ENCODE measurements around the gene DHX15.

DHX15 gene

DNA sequence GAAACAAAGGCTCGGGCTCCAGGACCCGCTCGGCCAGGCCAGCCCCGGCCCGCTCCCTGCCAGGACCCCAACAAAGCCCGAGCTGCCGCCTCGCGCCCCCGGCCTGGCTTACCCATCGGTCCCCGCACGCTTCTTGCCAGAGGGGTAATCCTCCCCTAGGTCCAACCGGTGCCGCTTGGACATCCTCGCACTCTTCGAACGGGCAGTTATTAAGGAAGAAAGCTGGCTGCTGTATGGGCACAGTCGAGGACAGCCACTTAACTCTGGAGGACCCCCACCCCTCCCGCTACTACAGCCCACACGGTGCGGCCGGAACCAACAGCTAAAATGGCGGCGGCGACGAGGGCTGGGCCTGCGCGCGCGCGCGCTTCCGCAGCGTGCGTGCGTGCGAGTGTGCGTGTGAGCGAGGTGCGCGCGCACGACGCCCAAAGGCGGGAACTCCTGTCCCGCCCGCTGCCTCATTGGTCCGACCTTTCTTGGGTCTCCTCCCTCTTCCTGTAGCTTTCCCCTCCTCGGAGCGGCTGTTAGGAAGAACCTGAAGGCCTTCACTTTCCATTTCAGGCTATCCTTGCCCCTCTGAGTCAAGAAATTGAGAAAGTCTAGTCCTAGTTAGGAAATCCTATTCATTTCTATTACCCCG lies at the start of gene DHX15:
Gene DHX15 (minus strand): TSS at position 344 of the 640 bp plus-strand sequence. CDS start 161 bp downstream, at position 183.
- DNase-seq (peak; percentile 89 to 92), ATAC-seq (peak; percentile 94)
- peak within 1 kb of the TSS; percentile 99 for H3K4me3 Mint-ChIP-seq
- peaks cover 40% of the 10 kb centered on the region for H3K4me1 Mint-ChIP-seq
- peak within 1 kb of the TSS; percentile 100 for H3K27ac Mint-ChIP-seq
- H3K27me3 Mint-ChIP-seq: no peaks in the 10 kb centered on the region
- no peaks in the 10 kb centered on the region for H3K9me3 Mint-ChIP-seq

DNA sequence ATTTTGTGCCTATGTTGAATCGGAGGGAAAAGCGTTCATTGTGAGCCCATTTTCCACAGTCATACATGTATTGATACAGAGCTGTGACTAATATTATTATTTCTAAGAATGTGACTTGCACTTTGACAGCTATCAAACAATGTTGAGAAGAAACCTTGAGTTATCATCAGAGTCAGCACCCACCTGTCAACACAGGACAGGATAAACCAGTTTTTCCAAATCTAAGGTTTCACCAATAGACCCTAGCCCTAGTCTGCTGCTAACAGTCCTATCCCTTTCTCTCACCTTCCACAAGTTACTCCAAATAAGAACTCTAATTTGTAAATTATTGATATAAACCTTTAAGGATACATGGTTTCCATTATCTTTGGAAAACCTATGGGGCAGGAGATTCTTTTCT lies 47.7 kb upstream of the DHX15 start:
- DNase-seq (no peak), ATAC-seq (no peak)
- Mint-ChIP-seq H3K27me3 (peaks cover 24% of the 10 kb centered on the region), H3K9me3 (no peaks in the 10 kb centered on the region), H3K4me3 (no peak overlapping the region), H3K27ac (no peak overlapping the region), H3K4me1 (no peaks in the 10 kb centered on the region)

DNA sequence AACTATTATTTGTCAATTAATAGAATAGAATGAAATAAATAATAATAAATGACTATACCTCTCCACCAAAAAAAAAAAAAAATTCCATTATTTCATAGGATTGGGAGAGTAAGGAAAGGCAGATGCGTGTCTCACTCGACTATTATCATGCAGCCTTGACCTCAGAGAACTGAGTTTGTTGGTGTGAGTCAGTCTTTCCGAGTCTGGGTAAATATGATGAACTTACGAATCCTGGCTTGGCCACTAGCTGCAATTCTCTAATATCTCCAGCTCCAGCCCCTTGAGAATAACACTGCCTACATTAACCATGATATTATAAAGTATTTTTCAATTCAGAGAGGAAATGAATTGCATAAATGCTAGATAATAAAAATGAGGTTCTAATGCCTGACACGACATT lies 46.6 kb upstream of the DHX15 start:
- Mint-ChIP-seq H3K4me1 (no peaks in the 10 kb centered on the region), H3K27ac (no peak overlapping the region), H3K4me3 (no peak overlapping the region), H3K9me3 (no peaks in the 10 kb centered on the region), H3K27me3 (peaks cover 26% of the 10 kb centered on the region)
- ATAC-seq (no peak), DNase-seq (no peak)

DNA sequence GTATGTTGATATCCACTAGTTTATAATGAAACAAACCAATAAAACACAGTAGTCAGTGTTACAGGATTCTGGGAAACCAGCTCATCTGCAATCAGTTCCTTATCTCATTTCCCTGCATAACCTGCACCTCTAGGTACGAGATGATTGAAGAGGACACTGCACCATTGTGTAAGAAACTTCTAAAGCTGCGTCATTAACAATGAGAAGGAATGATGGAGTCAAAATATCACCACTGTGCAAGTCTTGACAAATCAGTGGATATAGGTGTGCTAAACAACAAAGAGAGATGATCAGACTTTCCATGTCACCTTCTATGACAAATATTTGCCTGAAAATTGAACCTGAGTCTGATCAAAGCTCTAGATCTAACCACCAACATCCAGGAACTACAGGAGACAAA lies 40.7 kb upstream of the DHX15 start:
- Mint-ChIP-seq H3K27ac (no peak overlapping the region), H3K27me3 (peaks cover 26% of the 10 kb centered on the region), H3K9me3 (peaks cover 1 to 11% of the 10 kb centered on the region in 2 donors)

DNA sequence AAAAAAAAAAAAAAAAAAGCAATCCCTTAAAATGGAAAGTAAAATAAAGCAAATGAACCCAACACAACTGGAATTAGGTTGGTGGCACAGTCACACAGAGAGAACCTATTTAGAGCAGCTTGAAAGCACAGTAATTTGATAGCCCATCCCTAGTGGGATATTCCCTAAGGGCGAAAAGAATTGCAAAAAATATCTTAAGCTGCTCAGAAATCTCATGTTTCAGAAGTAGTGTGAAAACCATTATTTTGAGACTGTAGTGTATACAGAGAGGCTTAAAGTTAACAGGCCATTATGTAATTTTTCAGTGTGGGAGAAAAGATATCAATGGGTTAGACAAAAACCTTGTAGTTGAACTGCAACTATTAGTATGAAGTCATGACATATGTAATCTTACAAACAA lies 40.0 kb upstream of the DHX15 start:
- ATAC-seq: no peak
- Mint-ChIP-seq H3K27ac (no peak overlapping the region), H3K9me3 (peaks cover 8 to 18% of the 10 kb centered on the region in 2 donors), H3K27me3 (peaks cover 23% of the 10 kb centered on the region), H3K4me1 (no peaks in the 10 kb centered on the region), H3K4me3 (no peak overlapping the region)
- no peak for DNase-seq

More for the DNA sequence above, 40.7 kb upstream of the DHX15 start:
- DNase-seq: no peak
- Mint-ChIP-seq H3K4me3 (no peak overlapping the region), H3K4me1 (no peaks in the 10 kb centered on the region)
- no peak for ATAC-seq

DNA sequence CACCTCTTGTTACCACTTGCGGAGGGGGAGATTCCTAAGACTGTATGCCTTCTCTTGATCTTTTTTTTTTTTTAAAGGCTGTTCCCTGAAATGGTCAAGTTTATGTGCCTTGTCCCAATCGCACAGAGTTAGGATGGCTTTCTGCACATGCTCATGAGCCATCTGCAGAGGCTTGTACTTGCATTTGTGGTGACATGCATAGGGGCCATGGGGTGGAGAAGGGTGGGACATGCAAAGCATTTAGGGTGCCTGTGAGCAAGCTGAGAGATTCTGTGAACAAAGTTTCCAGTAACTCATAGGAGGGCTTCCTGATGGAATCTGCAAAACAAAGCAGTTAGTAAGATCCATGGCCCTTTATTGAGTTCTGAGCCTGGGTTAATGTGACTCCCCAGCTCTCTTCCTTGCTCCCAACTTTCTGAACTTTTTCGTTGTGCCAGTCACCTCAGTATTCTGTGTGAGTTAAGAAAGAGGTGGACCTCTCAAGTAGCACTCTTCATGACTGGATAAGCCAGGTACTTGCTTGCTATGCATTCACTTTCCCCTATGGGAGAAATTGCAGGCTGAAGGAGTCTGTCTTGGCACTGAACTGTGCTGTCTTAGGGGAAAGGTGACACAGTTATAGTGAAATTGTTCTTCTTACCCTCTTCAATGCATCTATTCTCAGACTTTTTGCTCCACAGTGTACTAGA lies 37.9 kb upstream of the DHX15 start:
- ATAC-seq (no peak), DNase-seq (no peak)
- Mint-ChIP-seq H3K27me3 (peaks cover 4% of the 10 kb centered on the region), H3K27ac (no peak overlapping the region), H3K9me3 (peaks cover 11 to 24% of the 10 kb centered on the region in 2 donors), H3K4me3 (no peak overlapping the region), H3K4me1 (no peaks in the 10 kb centered on the region)

DNA sequence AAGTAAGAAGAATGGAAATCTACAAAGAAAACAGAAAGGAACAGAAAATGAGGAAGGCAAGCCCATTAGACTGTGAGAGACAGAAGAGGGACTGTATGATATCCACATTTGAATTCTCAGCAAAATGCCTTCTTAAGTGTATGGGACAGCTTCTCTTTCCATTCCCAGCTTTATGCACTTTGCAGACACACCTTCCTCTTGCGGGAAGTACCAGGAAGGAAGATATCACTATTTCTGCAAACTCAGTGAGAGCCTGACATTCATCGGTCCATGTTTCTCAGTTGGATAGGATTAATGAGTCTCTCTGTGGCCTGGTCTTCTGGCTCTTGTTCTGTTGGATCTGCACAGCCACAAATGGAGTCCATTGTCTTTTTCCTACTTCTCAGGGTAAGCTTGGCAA lies 31.6 kb upstream of the DHX15 start:
- H3K9me3 Mint-ChIP-seq: peaks cover 11 to 20% of the 10 kb centered on the region in 2 donors

DNA sequence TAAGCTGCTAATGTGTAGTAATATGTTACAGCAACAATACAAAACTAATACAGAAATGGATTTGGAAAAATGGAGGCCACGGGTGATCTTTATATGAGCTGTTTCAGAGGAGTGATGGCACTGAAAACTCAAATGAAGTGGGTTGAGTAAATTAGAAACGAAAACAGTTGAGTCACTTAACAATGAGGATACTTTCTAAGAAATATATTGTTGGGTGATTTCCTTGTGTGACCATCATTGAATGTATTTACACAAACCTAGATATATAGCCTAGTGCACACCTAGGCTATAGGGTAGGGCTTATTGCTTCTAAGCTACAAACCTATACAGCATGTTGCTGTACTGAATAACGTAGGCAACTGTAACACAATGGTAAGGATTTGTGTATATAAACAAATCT lies 30.5 kb upstream of the DHX15 start:
- no peak for DNase-seq
- peak; percentile 52 for ATAC-seq
- no peak overlapping the region for H3K27ac Mint-ChIP-seq
- H3K4me3 Mint-ChIP-seq: no peak overlapping the region
- H3K27me3 Mint-ChIP-seq: peaks cover 7% of the 10 kb centered on the region
- peaks cover 8% of the 10 kb centered on the region for H3K4me1 Mint-ChIP-seq
- peaks cover 8 to 11% of the 10 kb centered on the region in 2 donors for H3K9me3 Mint-ChIP-seq

More for the DNA sequence above, 31.6 kb upstream of the DHX15 start:
- DNase-seq (no peak), ATAC-seq (no peak)
- peaks cover 7% of the 10 kb centered on the region for H3K27me3 Mint-ChIP-seq
- H3K27ac Mint-ChIP-seq: peak overlapping the region; percentile 62 to 67
- peaks cover 8% of the 10 kb centered on the region for H3K4me1 Mint-ChIP-seq
- no peak overlapping the region for H3K4me3 Mint-ChIP-seq

DNA sequence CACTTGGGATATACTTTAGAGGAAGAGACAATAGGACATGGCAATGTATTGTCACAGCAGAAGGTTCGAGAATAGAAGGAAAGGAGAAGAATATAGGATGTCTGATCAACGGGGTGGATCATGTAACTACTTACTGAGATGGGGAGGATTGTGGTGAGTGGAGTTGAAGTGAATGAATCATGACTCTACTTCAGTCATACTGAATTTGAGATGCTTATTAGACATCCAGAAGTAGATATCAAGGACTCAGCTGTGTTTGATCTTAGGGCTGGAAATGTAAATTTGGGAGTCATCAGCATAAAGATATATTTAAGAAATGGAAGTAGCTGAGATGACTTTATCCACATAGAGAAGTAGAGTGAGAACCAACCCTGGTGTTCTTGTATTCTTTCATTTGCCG lies 29.1 kb upstream of the DHX15 start:
- ATAC-seq: no peak
- H3K9me3 Mint-ChIP-seq: no peaks in the 10 kb centered on the region

DNA sequence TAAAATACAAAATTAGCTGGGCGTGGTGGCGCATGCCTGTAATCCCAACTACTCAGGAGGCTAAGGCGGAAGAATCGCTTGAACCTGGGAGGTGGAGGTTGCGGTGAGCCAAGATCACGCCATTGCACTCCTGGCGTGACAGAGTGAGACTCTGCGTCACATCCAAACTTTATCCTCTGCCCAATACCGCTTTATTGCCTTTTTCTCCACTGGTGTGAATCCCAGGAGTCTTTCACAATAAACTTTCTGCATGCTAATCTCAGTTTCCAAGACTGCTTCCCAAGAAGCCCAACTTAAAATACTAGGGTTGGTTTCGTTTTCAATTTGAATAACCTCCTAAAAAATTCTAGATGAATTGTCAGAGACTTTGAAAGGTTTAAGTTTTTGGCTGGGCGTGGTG lies 27.2 kb upstream of the DHX15 start:
- no peak overlapping the region for H3K4me3 Mint-ChIP-seq
- peaks cover 8% of the 10 kb centered on the region for H3K4me1 Mint-ChIP-seq
- ATAC-seq: no peak
- H3K9me3 Mint-ChIP-seq: no peaks in the 10 kb centered on the region
- H3K27me3 Mint-ChIP-seq: peaks cover 19% of the 10 kb centered on the region
- no peak for DNase-seq
- H3K27ac Mint-ChIP-seq: no peak overlapping the region

More for the DNA sequence above, 29.1 kb upstream of the DHX15 start:
- DNase-seq: no peak
- Mint-ChIP-seq H3K4me1 (peaks cover 8% of the 10 kb centered on the region), H3K27me3 (peaks cover 19% of the 10 kb centered on the region), H3K27ac (no peak overlapping the region), H3K4me3 (no peak overlapping the region)

DNA sequence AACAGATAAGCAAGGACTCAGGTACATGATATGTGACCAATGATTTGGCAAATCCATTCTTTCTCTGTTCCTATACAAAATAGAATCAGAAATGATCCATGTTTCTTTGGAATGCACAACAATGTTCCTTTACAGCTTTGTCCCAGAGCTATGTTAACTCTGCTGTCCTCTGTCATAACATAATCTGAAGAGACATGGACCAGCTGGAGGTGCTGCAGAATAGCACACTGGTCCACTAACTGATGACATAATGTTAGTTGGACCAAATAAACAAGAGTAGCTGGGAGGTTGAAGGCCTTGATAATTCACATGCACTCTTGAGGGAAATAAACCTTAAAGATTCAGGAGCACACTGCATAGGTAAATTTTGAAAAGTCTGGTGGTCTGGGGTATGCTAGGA lies 23.0 kb upstream of the DHX15 start:
- H3K4me3 Mint-ChIP-seq: no peak overlapping the region
- no peaks in the 10 kb centered on the region for H3K4me1 Mint-ChIP-seq
- ATAC-seq (no peak), DNase-seq (no peak)
- peaks cover 0 to 4% of the 10 kb centered on the region in 2 donors for H3K9me3 Mint-ChIP-seq
- peaks cover 15% of the 10 kb centered on the region for H3K27me3 Mint-ChIP-seq
- no peak overlapping the region for H3K27ac Mint-ChIP-seq

DNA sequence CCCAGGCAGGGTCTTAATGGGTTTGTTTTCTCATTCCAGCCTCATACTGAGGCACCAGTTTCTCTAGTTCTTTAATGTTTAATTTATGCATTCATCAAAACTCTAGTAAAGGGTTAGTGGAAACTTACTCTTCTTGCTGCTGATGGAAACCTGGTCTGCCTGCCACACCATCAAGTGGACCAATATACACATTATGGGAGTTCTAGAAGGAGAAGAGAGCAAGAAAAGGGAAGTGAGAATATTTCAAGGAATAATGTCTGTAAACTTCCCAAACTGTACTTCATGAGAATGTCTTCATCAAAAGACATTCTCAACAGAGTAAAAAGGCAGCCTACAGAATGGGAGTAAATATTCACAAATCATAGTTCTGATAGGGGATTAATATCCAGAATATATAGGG lies 20.9 kb upstream of the DHX15 start:
- Mint-ChIP-seq H3K4me1 (no peaks in the 10 kb centered on the region), H3K27me3 (peaks cover 12% of the 10 kb centered on the region), H3K27ac (no peak overlapping the region), H3K9me3 (peaks cover 0 to 4% of the 10 kb centered on the region in 2 donors), H3K4me3 (no peak overlapping the region)
- DNase-seq (no peak), ATAC-seq (no peak)

DNA sequence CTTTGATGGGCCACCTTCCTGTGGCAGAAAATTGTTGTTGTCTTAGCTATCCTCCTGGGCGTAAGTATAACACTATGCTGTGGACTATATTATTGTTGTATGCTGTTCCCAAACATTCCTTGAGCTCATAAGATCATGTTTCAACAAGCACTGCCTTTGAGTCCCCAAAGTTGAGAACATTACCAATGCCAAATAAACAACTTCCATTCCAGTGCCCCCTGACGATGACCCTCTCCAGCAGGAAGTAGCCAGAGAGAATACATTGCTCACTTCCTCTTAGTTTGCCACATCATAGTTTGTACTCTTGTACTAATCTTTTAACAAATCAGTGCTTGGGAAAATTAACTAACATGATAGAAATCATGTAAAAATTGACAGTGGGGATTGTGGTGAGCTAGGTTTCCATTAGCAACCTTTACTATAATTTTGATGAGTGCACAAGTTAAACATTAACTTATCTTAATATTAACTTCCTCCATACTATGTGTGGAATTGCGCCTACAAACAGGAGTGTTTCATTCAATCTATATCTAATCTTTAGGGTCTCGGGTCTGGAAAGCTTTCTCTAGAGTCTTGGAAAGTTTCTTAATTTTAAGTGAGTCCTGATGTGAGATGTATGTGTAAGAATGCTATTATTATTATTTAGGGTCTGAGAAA lies 20.3 kb upstream of the DHX15 start:
- ATAC-seq: no peak
- Mint-ChIP-seq H3K27me3 (peaks cover 10% of the 10 kb centered on the region), H3K4me1 (no peaks in the 10 kb centered on the region), H3K4me3 (no peak overlapping the region), H3K9me3 (peaks cover 0 to 4% of the 10 kb centered on the region in 2 donors), H3K27ac (no peak overlapping the region)
- no peak for DNase-seq

DNA sequence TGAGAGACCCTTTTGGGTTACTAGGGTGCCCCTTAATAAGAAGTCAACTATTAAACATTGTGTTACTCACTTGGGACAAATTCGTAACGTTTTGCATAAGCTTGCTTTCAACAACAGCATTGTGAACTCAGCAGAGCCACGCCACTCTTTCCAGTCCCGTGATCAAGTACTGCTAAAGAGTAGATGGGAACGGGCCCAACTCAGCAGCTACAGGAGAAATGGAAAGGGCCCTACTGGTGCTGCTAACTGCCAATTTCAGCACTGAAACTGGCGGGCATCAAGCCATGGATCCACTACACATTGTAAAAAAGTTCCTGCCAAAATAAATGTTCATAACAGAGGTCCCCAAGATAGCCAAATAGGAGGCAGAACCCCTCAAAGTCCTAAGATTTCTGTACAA lies 19.0 kb upstream of the DHX15 start:
- DNase-seq (no peak), ATAC-seq (no peak)
- peaks cover 0 to 4% of the 10 kb centered on the region in 2 donors for H3K9me3 Mint-ChIP-seq
- H3K4me3 Mint-ChIP-seq: no peak overlapping the region
- H3K4me1 Mint-ChIP-seq: no peaks in the 10 kb centered on the region
- no peak overlapping the region for H3K27ac Mint-ChIP-seq
- H3K27me3 Mint-ChIP-seq: no peaks in the 10 kb centered on the region

DNA sequence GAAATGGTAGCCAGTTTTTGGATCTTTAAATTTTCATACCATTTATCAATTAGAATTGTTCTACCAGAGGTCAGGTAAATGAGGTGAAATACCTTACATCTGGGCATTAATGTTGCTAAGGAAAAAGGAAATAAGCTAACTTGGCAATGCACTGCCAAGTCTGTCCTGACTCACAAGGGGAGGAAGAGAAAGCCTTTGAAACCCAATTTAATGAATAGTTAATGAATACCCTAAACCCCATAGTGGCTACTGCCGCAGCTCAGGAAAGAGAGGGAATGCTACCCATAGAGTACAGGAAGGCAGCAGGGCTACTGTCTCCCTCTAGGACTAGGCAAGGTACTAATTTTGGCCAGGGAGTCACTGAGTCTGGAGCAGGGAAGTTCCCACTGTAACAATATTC lies 16.8 kb upstream of the DHX15 start:
- DNase-seq: no peak
- Mint-ChIP-seq H3K27ac (no peak overlapping the region), H3K27me3 (no peaks in the 10 kb centered on the region), H3K4me1 (no peaks in the 10 kb centered on the region), H3K9me3 (peaks cover 0 to 8% of the 10 kb centered on the region in 2 donors), H3K4me3 (no peak overlapping the region)
- no peak for ATAC-seq

DNA sequence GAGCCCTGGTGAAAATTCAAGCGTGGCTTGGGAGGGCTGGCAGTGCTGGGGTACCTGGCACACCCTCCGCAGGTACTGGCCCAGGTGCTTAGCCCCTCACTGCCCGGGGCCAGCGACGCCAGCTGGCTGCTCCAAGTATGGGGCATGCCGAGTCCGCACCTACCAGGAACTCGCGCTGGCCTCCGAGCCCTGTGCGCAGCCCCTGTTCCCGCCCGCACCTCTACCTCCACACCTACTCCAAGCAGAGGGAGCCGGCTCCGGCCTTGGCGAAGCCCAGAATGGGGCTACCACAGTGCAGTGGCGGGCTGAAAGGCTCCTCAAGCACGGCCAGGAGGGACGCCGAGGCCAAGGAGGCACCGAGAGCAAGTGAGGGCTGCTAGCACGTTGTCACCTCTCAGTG lies 14.9 kb upstream of the DHX15 start:
- Mint-ChIP-seq H3K27ac (no peak overlapping the region), H3K9me3 (peaks cover 0 to 4% of the 10 kb centered on the region in 2 donors), H3K4me1 (no peaks in the 10 kb centered on the region), H3K27me3 (no peaks in the 10 kb centered on the region), H3K4me3 (no peak overlapping the region)
- no peak for ATAC-seq
- DNase-seq: no peak

Data from stimulated activated naive CD8-positive, alpha-beta T cell treated with anti-CD3 and anti-CD28 coated beads, Interleukin-15, amount 100 ng/mL, for 72 hours (primary cell).